IPS DF 19.7 (cell line): ENCODE results near the gene ITFG2.
"Not testable (repeated sequence)": the region's sequence is repeated elsewhere in the genome, so short reads cannot be mapped to it uniquely, and the experiment has no call there.

Source experiments
- DNase-seq: peaks from one replicate; pipeline ENCODE4 v3.0.0-alpha.2; 2013; ENCODE audit warnings: low read depth, low spot score

ITFG2 gene

GRCh38 chr12:2862876-2863275 is 50.4 kb downstream of the ITFG2 start:
- no peak for DNase-seq

- not testable (repeated sequence) for DNase-seq
These were observed 50.9 kb downstream of the ITFG2 start for GRCh38 chr12:2863402-2863801.

GRCh38 chr12:2864198-2864597 is 51.7 kb downstream of the ITFG2 start:
- no peak for DNase-seq

- not testable (repeated sequence) for DNase-seq
These were observed 56.6 kb downstream of the ITFG2 start for GRCh38 chr12:2868986-2869632.
